Urinary bladder (tissue), 4 donors: ENCODE data around the gene OR52L1. TPM values are rescaled to one million over a fixed set of nuclear protein-coding genes. Genes with fewer than 3 reads are reported as not detected.
"Not testable (repeated sequence)": the region's sequence is repeated elsewhere in the genome, so short reads cannot be mapped to it uniquely, and the experiment has no call there.

Source experiments
- DNase-seq: peaks from one replicate; pipeline ENCODE4 v3.0.0-alpha.2; 2015; ENCODE audit errors: extremely low spot score
- H3K27ac ChIP-seq: one replicate; pipeline ENCODE4 v1.5.1; 2013; ENCODE audit warnings: low read depth, mild to moderate bottlenecking, moderate library complexity
- H3K36me3 ChIP-seq: one replicate; pipeline ENCODE4 v1.6.1; 2013; ENCODE audit warnings: mild to moderate bottlenecking, moderate library complexity; ENCODE audit not compliant: insufficient read depth
- H3K4me1 ChIP-seq: one replicate; pipeline ENCODE4 v1.6.1; 2013; ENCODE audit warnings: mild to moderate bottlenecking, moderate library complexity; ENCODE audit not compliant: insufficient read depth
- H3K4me3 ChIP-seq: one replicate; pipeline ENCODE4 v1.5.1; 2013; ENCODE audit warnings: low read depth, low read length
- WGBS: extraction: QIAGEN DNeasy Blood & Tissue Kit; methylation state at CpG from one replicate; pipeline ENCODE4 v1.1.7; 2013; 5-methylcytosine and 5-hydroxymethylcytosine counted together
- polyA plus RNA-seq: library from polyadenylated mRNA; stranded (reverse); fragments of 200-250 nt; gene quantifications from one replicate; pipeline ENCODE4 v1.2.3, GENCODE V29; 2013
- small RNA-seq: library from RNA; depleted of rRNA; stranded (forward); fragments of <200 nt; gene quantifications from one replicate; pipeline ENCODE3, GENCODE V24; 2014
- total RNA-seq: library from RNA; depleted of rRNA; stranded (reverse); fragments of >200 nt; gene quantifications from one replicate; pipeline ENCODE4 v1.2.3, GENCODE V29; 2014
- donor health status: healthy with polysubstance abuse.
- donor health status: healthy.

Gene OR52L1
- total and polyA plus RNA-seq, 2 donors = not detected

GRCh38 chr11:5983443-5983842 is 3.3 kb downstream of the OR52L1 start:
- DNase-seq = no peak
- no peaks in the 10 kb centered on the region for H3K36me3 ChIP-seq
- no peak overlapping the region for H3K4me3 ChIP-seq
- H3K4me1 ChIP-seq = no peaks in the 10 kb centered on the region
- no peak overlapping the region for H3K27ac ChIP-seq
- 49% methylated on average over 1 of the region's 1 CpG for WGBS

DNA sequence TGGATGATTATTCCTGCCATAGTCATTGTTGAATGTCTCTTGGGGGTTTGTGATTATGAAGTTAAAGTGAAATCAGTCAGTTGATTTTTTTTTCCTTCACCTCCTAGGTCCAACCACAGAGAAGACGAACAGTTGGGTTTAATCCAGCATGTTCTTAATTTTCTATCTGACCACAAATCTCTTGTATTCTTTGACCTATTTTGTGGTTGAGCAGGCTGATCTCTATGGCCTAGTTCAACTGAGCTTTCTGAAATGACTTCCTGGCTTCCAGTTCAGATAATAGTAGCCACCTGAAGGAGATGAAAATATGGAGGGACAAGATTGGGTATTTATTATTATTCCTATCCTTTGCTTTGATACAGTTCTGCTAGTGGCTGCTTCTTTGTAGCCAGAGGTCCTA is 13.3 kb downstream of the OR52L1 start:
- Histone ChIP-seq H3K36me3 (no peaks in the 10 kb centered on the region), H3K4me3 (no peak overlapping the region), H3K27ac (no peak overlapping the region), H3K4me1 (no peaks in the 10 kb centered on the region)
- whole genome bisulfite sequencing = 75% methylated on average over 1 of the region's 1 CpG
- no peak for DNase-seq

DNA sequence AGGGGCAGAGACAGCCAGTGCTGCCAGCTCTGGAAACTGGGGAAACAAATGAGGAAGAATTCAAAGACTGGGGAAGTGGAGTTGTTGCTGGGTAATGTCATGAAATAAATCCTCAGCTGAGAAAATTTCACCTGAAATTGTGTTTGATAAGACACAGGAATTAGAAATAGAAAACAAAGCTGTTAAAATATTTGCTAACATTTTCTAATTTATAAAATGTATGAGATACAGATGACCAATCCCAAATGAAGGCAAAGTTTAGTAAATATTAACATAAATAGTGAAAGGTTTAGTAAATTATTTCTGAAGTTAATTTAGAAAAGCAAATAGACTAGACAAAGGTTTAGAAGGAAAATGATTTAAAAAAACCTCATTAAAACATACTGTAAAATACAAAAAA is 18.4 kb downstream of the OR52L1 start, which contains the start of gene OR56A5:
Gene OR56A5, minus strand, starts transcription at position 101 of the 400 bp plus-strand sequence. Its CDS starts 0 bp downstream, at position 101.
- no peaks in the 10 kb centered on the region for H3K4me1 ChIP-seq
- no peak within 1 kb of the TSS for H3K4me3 ChIP-seq
- H3K27ac ChIP-seq = no peak within 1 kb of the TSS
- DNase-seq = no peak
- H3K36me3 ChIP-seq = no peaks in the 10 kb centered on the region

GRCh38 chr11:5967708-5968107 is 19.1 kb downstream of the OR52L1 start:
- no peak overlapping the region for H3K4me3 ChIP-seq
- 77% methylated on average over 3 of the region's 3 CpGs for WGBS
- H3K4me1 ChIP-seq = no peaks in the 10 kb centered on the region
- H3K36me3 ChIP-seq = no peaks in the 10 kb centered on the region
- no peak overlapping the region for H3K27ac ChIP-seq
- no peak for DNase-seq

DNA sequence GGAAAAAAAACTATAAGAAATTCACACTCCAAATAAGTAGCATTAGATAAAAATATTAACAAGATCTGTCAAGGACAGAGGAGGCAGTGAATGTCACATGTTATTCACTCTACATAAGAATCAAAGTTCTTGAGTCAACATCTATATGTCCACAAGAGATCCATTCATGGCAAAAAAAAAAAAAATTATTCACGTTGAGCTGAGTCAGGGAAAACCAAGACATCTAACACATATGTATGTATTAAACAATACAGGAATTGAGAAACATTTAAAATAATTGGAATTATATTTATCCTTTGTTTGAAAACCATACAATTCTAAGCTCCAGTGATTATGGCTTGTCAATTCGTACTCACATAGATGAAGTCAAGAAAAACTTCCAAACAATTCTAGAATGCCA is 19.8 kb downstream of the OR52L1 start:
- DNase-seq = no peak
- WGBS = 71% methylated on average over 2 of the region's 2 CpGs
- H3K36me3 ChIP-seq = no peaks in the 10 kb centered on the region

DNA sequence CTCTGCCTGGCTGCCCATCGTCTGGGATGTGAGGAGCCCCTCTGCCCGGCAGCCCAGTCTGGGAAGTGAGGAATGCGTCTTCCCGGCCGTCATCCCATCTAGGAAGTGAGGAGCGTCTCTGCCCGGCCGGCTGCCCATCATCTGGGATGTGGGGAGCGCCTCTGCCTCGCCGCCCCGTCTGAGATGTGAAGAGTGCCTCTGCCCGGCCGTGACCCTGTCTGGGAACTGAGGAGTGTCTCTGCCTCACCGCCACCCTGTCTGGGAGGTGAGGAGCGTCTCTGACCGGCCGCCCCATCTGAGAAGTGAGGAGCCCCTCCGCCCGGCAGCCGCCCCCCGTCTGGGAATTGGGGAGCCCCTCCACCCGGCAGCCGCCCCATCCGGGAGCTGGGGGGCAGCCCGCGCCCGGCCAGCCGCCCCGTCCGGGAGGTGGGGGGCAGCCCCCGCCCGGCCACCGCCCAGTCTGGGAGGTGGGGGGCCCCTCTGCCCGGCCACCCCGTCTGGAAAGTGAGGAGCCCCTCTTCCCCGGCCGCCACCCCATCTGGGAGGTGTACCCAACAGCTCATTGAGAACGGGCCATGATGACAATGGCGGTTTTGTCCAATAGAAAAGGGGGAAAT is 26.0 kb downstream of the OR52L1 start:
- WGBS = 93% methylated on average over 40 of the region's 40 CpGs
- not testable (repeated sequence) for H3K4me3 ChIP-seq, H3K27ac ChIP-seq, H3K36me3 ChIP-seq, H3K4me1 ChIP-seq, DNase-seq

More for the DNA sequence above, 19.8 kb downstream of the OR52L1 start:
- Histone ChIP-seq H3K4me3 (no peak overlapping the region), H3K4me1 (no peaks in the 10 kb centered on the region), H3K27ac (no peak overlapping the region)

DNA sequence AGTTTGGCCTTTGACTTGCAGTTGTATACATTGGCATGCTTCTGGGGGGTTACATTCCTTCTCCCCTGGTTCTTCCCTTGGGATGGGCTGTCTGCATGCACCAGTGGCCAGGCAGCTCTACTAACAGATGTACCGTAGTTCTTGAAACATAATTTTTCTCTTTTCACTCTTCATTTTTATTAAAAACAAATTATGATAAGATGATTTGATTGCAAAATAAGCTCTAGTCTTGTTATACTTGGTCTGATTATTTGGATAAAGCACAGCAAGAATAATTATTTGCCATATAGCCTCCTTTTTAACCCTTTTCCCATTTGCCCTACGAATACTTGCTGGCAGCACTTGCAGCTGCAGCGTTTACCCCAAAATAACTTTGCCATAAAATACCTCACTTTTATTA is 31.2 kb downstream of the OR52L1 start:
- Histone ChIP-seq H3K4me1 (no peaks in the 10 kb centered on the region), H3K36me3 (no peaks in the 10 kb centered on the region), H3K27ac (no peak overlapping the region), H3K4me3 (no peak overlapping the region)
- WGBS = 79% methylated on average over 3 of the region's 3 CpGs
- DNase-seq = no peak

- no peak for DNase-seq
- H3K4me1 ChIP-seq = no peaks in the 10 kb centered on the region
- no peaks in the 10 kb centered on the region for H3K36me3 ChIP-seq
- H3K4me3 ChIP-seq = no peak within 1 kb of the TSS
- H3K27ac ChIP-seq = no peak within 1 kb of the TSS
- WGBS = 73% methylated on average over 3 of the region's 3 CpGs
Measured at GRCh38 chr11:5941951-5942350, 44.8 kb downstream of the OR52L1 start, which contains the start of gene OR56A3. TSS of gene OR56A3 (plus strand) at chr11:5942251. CDS start at chr11:5947347, 5,096 bp downstream.

- over 99% methylated on average over 2 of the region's 2 CpGs for WGBS
- no peak for DNase-seq
- Histone ChIP-seq H3K27ac (no peak overlapping the region), H3K36me3 (no peaks in the 10 kb centered on the region), H3K4me3 (no peak overlapping the region), H3K4me1 (no peaks in the 10 kb centered on the region)
Measured at GRCh38 chr11:5940748-5941147, 46.0 kb downstream of the OR52L1 start.

DNA sequence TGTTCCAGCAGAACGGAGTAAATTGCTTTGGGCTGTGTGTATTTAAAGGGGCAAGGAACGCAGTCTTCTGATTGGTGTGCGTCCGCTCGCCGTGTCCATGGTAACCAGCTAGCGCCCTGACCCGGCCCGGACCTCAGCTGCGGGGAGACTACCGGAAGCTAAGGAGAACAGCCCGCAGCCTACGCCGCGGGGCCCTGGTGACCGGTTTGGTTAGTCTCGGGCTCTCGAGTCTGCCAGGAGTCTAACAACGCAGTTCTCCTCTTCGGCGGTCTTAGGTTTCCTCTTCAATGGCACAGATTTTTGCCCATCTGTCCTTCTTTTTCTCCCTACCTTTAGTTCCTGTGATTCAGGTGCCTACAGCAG is 48.2 kb downstream of the OR52L1 start:
- H3K36me3 ChIP-seq = no peaks in the 10 kb centered on the region
- no peak overlapping the region for H3K4me3 ChIP-seq
- H3K4me1 ChIP-seq = no peaks in the 10 kb centered on the region
- WGBS = 68% methylated on average over 21 of the region's 21 CpGs
- H3K27ac ChIP-seq = no peak overlapping the region
- no peak for DNase-seq

DNA sequence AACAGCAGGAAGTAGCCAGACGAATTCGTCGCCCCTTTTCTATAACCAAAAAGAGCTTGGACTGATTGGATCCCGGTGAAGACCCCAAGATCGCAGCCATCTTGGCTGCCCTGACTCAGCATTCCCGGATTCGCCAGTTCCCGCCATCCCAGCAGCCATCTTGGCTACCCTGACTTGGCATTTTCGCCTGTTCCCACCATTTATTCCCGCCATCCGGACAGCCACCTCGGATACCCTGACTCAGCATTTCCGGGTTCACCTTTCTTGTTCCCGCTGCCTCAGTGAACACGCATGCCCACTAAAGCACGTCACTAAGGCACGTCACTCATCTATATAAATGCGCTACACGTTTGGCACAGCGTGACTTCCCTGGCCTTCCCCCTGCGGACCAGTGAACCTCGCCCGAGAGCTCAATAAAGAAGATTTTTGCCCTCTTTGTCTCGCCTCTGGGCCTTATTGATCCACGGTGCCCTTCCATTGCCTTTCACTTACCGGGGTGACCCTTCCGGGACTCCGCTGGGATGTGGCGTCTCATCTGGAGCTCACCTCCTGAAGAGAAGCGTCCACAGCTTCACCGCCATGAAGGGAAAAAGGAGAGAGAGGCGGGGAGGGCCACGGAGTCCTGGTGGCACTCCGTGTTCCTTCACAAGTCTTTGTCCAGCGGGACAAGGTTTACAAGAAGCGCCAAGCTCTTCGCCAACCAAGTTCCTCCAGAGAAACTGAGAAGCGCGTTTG is 48.8 kb downstream of the OR52L1 start:
- no peaks in the 10 kb centered on the region for H3K4me1 ChIP-seq
- no peak for DNase-seq
- no peak overlapping the region for H3K4me3 ChIP-seq
- no peaks in the 10 kb centered on the region for H3K36me3 ChIP-seq
- WGBS = 86% methylated on average over 39 of the region's 39 CpGs
- H3K27ac ChIP-seq = no peak overlapping the region

Small RNA genes lying within 50 kb of the gene (small RNA-seq; reads per million reads assigned to genes)
- not detected for gene RNA5SP329

Other genes with a start within 250 kb of the OR52L1 start
- gene OR52N4, start 232.7 kb downstream of the OR52L1 start, total RNA-seq = not detected
- 0.20 TPM for gene OR52N4, start 232.7 kb downstream of the OR52L1 start, polyA plus RNA-seq
- gene OR52N5, start 203.6 kb downstream of the OR52L1 start, total RNA-seq = not detected
- gene OR52N5, start 203.6 kb downstream of the OR52L1 start, polyA plus RNA-seq = not detected
- not detected for gene OR52N1, start 195.7 kb downstream of the OR52L1 start, total RNA-seq
- not detected for gene OR52N1, start 195.7 kb downstream of the OR52L1 start, polyA plus RNA-seq
- not detected for gene OR52N2, start 178.1 kb downstream of the OR52L1 start, total RNA-seq
- gene OR52N2, start 178.1 kb downstream of the OR52L1 start, polyA plus RNA-seq = not detected
- gene OR52E6, start 145.1 kb downstream of the OR52L1 start, total RNA-seq = not detected
- gene OR52E6, start 145.1 kb downstream of the OR52L1 start, polyA plus RNA-seq = not detected
- not detected for gene OR52E8, start 129.3 kb downstream of the OR52L1 start, total RNA-seq
- gene OR52E8, start 129.3 kb downstream of the OR52L1 start, polyA plus RNA-seq = not detected
- not detected for gene OR52E4, start 106.4 kb downstream of the OR52L1 start, total RNA-seq
- not detected for gene OR52E4, start 106.4 kb downstream of the OR52L1 start, polyA plus RNA-seq
- gene OR52E5, start 93.8 kb downstream of the OR52L1 start, total RNA-seq = not detected
- not detected for gene OR52E5, start 93.8 kb downstream of the OR52L1 start, polyA plus RNA-seq
- not detected for gene OR56A3, start 44.7 kb downstream of the OR52L1 start, total RNA-seq
- gene OR56A3, start 44.7 kb downstream of the OR52L1 start, polyA plus RNA-seq = not detected
- not detected for gene OR56A5, start 18.5 kb downstream of the OR52L1 start, total RNA-seq
- not detected for gene OR56A5, start 18.5 kb downstream of the OR52L1 start, polyA plus RNA-seq
- gene OR56A4, start 20.0 kb upstream of the OR52L1 start, total RNA-seq = not detected
- not detected for gene OR56A4, start 20.0 kb upstream of the OR52L1 start, polyA plus RNA-seq
- 0.05 TPM for gene OR56A1, start 43.8 kb upstream of the OR52L1 start, total RNA-seq
- not detected for gene OR56A1, start 43.8 kb upstream of the OR52L1 start, polyA plus RNA-seq
- not detected for gene OR56B4, start 120.7 kb upstream of the OR52L1 start, total RNA-seq
- gene OR56B4, start 120.7 kb upstream of the OR52L1 start, polyA plus RNA-seq = not detected
- gene OR52B2, start 183.3 kb upstream of the OR52L1 start, total RNA-seq = not detected
- gene OR52B2, start 183.3 kb upstream of the OR52L1 start, polyA plus RNA-seq = not detected
- not detected for gene OR52W1, start 212.2 kb upstream of the OR52L1 start, total RNA-seq
- not detected for gene OR52W1, start 212.2 kb upstream of the OR52L1 start, polyA plus RNA-seq
- not detected for gene C11orf42, start 218.6 kb upstream of the OR52L1 start, total RNA-seq
- not detected for gene C11orf42, start 218.6 kb upstream of the OR52L1 start, polyA plus RNA-seq
- 14.5 TPM for gene FHIP1B, start 247.7 kb upstream of the OR52L1 start, total RNA-seq
- 35.4 TPM for gene FHIP1B, start 247.7 kb upstream of the OR52L1 start, polyA plus RNA-seq